Neutrophil (primary cell): Measurements from ENCODE around the gene IDUA.

Source experiments
- H3K27ac ChIP-seq: fragments of 200-600 bp; sonication (generic); 2 replicates; pipeline ENCODE4 v1.5.1; 2016; ENCODE audit warnings: mild to moderate bottlenecking, moderate library complexity
- H3K27me3 ChIP-seq: fragments of 200-600 bp; sonication (generic); 2 replicates; pipeline ENCODE4 v1.6.0; 2016; ENCODE audit warnings: mild to moderate bottlenecking
- H3K36me3 ChIP-seq: fragments of 200-600 bp; sonication (generic); 2 replicates; pipeline ENCODE4 v1.5.1; 2017
- H3K4me1 ChIP-seq, 2 experiments: fragments of 200-600 bp in 1 of 2; sonication (generic) in 1 of 2; 1 replicate in 1 of 2; 2 replicates in 1 of 2; pipeline versions ENCODE4 v1.5.1 to v1.6.1; 2013 to 2016; ENCODE audit warnings: low read depth in 1 of 2, low read length in 1 of 2, mild to moderate bottlenecking in 1 of 2, moderate library complexity in 1 of 2; ENCODE audit not compliant: control insufficient read depth in 1 of 2, insufficient read depth in 1 of 2
- H3K4me3 ChIP-seq, 2 experiments: fragments of 200-600 bp in 1 of 2; sonication (generic) in 1 of 2; 1 replicate in 1 of 2; 2 replicates in 1 of 2; pipeline ENCODE4 v1.5.1; 2013 to 2016; ENCODE audit warnings: low read depth in 1 of 2, low read length in 1 of 2, mild to moderate bottlenecking in 1 of 2, moderate library complexity in 1 of 2
- H3K9me3 ChIP-seq: fragments of 200-600 bp; sonication (generic); 2 replicates; pipeline ENCODE4 v1.5.1; 2016
- TF ChIP-seq, protein P1 (sequence below): fragments of 200-600 bp; sonication (generic); IDR thresholded peaks from 2 replicates; pipeline ENCODE4 v1.5.1; 2016; ENCODE audit warnings: antibody characterized with exemption

IDUA gene

DNA sequence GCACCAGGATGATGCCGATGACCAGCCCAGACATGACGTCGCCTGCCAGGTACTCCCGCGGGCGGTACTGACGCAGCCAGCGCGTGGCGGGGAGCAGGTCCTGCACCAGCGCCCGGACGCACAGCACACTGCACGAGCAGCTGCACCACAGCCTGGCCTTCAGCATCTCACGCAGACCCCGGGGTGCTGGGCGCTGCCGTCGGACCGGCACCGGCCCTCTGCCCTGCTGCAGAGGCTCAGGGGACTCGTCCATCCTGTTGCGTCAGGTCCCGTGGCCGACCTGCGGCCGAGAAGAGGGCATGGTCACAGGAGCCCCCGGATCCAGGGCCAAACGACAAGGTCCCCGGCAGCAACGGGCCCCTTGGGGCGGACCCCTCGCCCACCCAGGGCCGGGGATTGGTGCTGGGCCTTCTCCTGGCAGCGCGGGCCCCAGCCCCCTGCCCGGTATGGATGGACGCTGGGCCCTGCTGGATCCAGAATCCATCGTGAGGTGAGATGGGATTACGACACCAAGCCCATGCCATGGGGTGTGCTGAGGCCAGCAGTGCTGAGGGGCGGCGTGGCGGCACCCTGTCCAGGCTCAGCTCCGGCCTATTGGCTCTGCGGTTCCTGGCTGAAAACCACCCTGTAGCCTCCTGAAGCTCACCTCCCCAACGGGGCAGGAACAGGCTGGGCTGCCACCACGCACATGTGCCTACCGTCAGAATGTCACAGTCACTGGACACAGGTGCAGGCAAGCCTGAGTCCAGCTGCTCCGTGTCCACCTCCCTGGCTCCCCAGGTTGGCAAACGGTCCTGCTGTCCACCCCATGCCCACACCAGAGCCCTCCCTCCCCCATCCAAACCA is 4.8 kb downstream of the IDUA start:
- TF ChIP-seq, protein P1, sequence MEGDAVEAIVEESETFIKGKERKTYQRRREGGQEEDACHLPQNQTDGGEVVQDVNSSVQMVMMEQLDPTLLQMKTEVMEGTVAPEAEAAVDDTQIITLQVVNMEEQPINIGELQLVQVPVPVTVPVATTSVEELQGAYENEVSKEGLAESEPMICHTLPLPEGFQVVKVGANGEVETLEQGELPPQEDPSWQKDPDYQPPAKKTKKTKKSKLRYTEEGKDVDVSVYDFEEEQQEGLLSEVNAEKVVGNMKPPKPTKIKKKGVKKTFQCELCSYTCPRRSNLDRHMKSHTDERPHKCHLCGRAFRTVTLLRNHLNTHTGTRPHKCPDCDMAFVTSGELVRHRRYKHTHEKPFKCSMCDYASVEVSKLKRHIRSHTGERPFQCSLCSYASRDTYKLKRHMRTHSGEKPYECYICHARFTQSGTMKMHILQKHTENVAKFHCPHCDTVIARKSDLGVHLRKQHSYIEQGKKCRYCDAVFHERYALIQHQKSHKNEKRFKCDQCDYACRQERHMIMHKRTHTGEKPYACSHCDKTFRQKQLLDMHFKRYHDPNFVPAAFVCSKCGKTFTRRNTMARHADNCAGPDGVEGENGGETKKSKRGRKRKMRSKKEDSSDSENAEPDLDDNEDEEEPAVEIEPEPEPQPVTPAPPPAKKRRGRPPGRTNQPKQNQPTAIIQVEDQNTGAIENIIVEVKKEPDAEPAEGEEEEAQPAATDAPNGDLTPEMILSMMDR: no peak
- no peaks in the 10 kb centered on the region for H3K36me3 ChIP-seq
- no peak overlapping the region for H3K4me3 ChIP-seq
- H3K4me1 ChIP-seq: peaks cover 7 to 10% of the 10 kb centered on the region in 2 experiments
- H3K27ac ChIP-seq: no peak overlapping the region
- no peaks in the 10 kb centered on the region for H3K9me3 ChIP-seq
- H3K27me3 ChIP-seq: peaks cover 15% of the 10 kb centered on the region

DNA sequence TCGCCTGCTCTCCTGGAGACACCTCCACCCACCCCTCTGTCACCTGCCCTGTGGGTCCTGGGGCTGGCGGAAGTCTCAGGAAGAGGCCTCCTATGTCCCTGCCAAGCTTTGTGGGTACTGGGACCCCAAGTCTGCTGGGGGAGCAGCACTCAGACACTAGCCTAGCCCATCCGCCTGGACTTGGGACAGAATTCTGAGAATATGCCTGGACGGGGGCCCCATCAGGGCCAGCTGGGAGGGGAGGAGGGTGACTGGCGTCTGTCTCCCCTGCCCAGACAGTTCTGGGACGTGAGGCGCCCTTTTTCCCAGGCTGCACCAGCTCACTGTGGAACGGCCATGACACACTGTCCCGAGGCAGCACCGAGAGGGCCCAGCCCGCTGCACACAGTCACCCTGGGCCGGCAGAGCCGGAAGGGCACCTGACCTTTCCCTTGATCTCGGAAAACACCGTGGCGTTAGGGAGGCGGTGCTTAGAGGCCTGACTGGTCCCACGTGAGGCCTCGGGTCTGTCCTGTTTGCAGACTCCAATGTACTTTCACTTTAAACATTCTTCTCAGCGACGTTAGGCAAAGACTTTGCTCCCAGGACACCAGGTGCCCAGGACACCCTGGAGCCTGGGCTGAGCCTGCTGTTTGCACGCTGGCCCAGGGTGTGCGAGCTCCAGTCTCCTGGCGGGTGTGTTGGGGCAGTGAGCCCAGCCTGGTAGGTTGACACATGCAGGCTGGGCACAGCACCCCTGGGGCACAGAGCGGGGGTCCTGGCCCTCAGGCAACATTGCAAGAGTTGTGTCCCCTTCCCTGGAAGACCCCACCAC is 5.7 kb downstream of the IDUA start:
- TF ChIP-seq, protein P1: no peak
- Histone ChIP-seq H3K4me1 (peaks cover 1 to 3% of the 10 kb centered on the region in 2 experiments), H3K4me3 (no peak overlapping the region), H3K9me3 (no peaks in the 10 kb centered on the region), H3K36me3 (no peaks in the 10 kb centered on the region), H3K27ac (no peak overlapping the region), H3K27me3 (peaks cover 23% of the 10 kb centered on the region)

DNA sequence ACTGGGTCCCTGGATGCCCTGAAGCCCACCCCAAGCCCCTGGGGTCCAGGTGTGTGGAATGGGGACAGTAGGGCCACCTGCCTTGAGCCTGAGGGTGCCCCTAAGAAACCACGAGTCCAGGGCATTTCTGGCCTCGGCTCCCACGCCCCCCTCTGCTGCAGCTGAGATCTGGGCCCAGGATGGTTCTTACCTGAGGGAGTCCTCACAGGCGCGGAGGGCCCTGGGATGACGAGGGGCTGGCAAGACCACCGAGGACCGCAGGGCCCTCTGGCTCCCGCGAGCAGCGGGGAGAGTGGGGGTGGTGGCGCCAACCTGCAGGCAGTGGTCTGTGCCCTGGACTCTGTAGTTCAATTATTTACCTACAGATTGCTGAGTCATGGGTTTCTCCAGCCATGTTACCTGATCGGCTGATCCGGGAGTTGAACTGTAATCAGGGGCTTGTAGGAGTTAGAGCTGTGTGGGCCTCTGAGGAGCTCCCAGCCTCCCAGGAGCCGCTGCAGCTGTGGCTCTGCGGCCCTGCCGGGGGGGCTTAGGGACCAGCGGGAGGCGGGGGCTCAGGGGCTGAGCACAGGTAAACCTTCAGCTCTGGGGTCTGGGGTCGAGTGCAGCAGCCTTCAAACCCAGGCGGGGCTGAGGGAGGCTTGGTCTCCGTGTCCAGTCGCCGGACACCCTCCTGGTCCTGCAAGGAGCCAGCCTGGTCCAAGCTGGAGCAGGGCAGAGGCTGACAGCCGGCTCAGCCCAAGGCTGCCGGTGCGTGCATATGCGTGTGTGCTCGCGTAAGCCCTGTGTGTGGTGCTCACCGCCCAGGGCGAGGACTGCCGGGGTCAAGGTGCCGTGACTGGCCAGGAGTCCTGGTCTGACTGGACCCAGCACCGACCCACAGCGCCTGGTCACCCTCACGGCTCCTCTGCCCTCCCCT is 6.5 kb downstream of the IDUA start, which contains the start of gene SLC26A1:
TSS of gene SLC26A1 (minus strand) at position 294 of the 919 bp plus-strand sequence. CDS start 1,701 bp downstream, outside the sequence.
- no peaks in the 10 kb centered on the region for H3K36me3 ChIP-seq

DNA sequence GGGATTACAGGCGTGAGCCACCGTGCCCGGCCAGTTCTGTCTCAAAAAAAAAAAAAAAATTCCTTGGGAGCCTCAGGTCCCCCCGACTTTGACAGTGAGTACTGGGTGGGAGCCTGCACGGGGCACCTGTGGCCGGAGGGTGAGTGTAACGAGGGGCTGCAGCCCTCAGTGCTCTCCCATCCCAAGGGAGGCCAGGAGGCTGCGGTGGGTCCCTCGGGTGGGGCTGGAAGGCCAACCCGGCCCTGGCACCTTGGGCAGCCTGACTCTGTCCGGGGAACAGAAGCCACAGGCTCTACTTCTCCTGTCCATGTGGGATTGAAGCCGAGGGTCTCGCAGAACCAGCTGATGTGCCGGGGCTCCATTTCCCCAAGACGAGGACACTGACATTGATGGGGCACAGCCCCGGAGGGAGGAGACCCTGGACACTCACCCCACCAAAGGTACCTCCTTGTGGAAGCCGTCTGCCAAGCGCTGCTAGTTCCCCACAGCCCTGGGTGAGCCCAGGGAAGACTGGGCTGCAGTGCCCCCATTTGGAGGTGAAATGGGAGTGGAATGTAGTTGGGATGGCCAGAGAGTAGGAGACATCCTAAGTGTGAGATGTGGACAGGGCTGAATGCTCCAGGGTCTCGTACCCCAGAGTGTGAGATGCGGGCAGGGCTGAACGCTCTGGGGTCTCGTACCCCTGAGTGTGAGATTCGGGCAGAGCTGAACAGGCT is 8.6 kb downstream of the IDUA start:
- Histone ChIP-seq H3K4me1 (no peaks in the 10 kb centered on the region), H3K27ac (no peak overlapping the region), H3K27me3 (peaks cover 53% of the 10 kb centered on the region), H3K36me3 (no peaks in the 10 kb centered on the region), H3K4me3 (no peak overlapping the region), H3K9me3 (no peaks in the 10 kb centered on the region)
- TF ChIP-seq, protein P1: no peak

More for the DNA sequence above, 6.5 kb downstream of the IDUA start, which contains the start of gene SLC26A1:
- Histone ChIP-seq H3K4me1 (no peaks in the 10 kb centered on the region), H3K27me3 (peaks cover 32% of the 10 kb centered on the region), H3K4me3 (no peak within 1 kb of the TSS), H3K27ac (no peak within 1 kb of the TSS), H3K9me3 (no peaks in the 10 kb centered on the region)
- TF ChIP-seq, protein P1: no peak
